ENCODE measurements around the gene SORCS2. TPM values are rescaled to one million over a fixed set of nuclear protein-coding genes. Genes with fewer than 3 reads are reported as not detected.
A peak's percentile ranks its signal among the peaks of the same experiment; 100 is the strongest.
"Not testable (repeated sequence)": the region's sequence is repeated elsewhere in the genome, so short reads cannot be mapped to it uniquely, and the experiment has no call there.

Gene SORCS2
- total RNA-seq, 2 donors from 2014 or later = not detected

DNA sequence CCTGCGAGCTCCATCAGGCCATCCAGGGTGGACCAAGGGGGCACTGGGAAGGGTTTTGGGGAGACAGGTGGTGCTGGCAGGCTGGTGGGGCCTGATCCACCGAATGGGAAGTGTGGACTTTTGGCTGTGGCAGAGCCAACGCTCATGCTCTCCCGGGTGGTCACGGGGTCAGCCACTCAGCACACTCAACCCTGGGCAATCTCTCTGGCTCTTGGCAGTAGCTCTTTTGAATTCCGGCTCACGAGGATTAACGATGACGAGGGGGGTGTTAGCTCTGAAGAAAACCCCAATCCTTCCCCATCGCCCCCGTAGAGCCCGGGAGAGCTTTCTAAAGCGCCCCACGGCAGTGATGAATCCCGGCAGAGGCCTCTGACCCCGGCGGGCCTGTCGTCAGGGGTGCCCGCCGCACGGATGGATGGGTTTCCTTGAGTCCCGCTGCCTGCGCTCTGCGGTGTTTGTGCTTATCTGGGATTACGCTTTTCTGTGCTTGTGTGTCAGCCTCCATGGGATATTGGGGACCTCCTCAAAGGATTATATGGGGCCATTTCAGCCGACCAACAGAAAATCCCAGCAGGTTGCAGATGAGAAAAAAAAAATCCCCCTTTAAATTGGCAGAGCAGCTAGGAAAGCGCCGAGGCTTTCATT, 399.2 kb downstream of the SORCS2 start:
- ATAC-seq = no peak
- DNase-seq = no peak
- H3K9me3 ChIP-seq (ENCODE audit: control insufficient read depth, low read length, poor library complexity, severe bottlenecking) = no peaks in the 10 kb centered on the region
- no peaks in the 10 kb centered on the region for H3K36me3 Mint-ChIP-seq (ENCODE audit: low read depth)
- no peak overlapping the region for H3K4me3 Mint-ChIP-seq
- peaks cover 41% of the 10 kb centered on the region for H3K27me3 Mint-ChIP-seq
- no peaks in the 10 kb centered on the region for H3K4me1 Mint-ChIP-seq
- no peak overlapping the region for H3K27ac Mint-ChIP-seq

DNA sequence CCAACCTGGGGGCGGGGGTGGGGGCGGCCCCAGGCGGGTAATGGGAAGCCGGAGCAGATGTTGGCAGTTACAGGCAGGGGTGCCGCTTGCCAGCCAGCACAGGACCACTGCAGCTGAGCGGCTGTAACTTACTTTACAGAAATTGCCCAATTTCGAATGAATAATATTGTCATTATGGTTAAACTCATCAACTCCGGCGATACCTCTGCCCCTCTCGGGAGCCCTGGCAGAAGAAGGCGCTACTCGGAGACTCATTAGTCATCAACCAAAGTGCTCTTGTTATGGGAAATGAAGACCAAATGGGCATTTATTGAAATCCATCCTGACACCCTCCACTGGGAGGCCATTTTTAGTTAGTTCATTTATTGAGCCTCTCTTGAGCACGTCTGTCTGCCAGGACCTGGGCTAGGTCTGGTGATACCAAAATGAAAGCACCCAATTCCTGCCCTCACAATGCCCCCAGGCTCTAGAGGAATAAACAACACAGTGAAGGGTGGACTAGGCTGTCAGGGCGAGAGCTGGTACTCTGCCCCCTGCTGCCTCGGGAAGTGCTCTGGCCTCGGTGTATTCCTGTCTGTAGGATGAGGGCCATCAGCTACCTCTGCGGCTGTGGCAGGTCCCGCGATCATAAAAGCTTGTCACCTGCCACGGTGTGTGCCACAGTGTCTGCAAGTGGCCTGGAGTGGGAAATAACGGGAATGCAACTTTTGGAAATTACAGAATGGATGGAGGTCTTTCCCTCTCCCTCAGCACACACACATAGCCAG, 401.5 kb downstream of the SORCS2 start:
- H3K4me1 Mint-ChIP-seq = no peaks in the 10 kb centered on the region
- H3K27ac Mint-ChIP-seq = no peak overlapping the region
- no peak for DNase-seq
- peaks cover 48% of the 10 kb centered on the region for H3K27me3 Mint-ChIP-seq
- no peaks in the 10 kb centered on the region for H3K9me3 ChIP-seq (ENCODE audit: control insufficient read depth, low read length, poor library complexity, severe bottlenecking)
- ATAC-seq = no peak
- no peaks in the 10 kb centered on the region for H3K36me3 Mint-ChIP-seq (ENCODE audit: low read depth)
- no peak overlapping the region for H3K4me3 Mint-ChIP-seq

DNA sequence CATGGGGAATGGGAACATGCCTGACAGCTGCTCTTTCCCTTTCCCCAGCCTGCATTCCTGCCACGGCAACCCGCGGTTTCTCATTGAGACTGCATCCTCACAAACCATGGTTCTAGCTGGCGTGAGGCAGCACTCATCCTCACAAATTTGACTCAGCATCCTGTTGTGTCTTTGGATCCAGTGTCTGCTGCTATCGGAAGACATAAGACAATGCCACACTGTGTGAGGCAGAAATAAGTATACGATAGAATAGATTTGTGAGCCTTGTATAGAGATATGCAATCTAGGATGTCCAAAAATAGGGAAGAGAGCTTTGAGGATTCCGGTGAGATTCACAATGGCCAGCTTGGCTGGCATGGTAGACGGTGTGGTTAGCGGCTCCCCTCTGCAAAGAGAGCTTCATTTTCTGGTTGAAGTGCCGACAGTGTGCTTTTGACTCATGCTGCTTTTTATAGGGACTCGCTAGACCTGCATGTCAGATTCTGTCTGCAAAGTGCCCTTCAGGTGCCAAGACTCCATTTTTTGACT, 403.7 kb downstream of the SORCS2 start:
- H3K4me1 Mint-ChIP-seq = no peaks in the 10 kb centered on the region
- H3K36me3 Mint-ChIP-seq (ENCODE audit: low read depth) = no peaks in the 10 kb centered on the region
- no peaks in the 10 kb centered on the region for H3K9me3 ChIP-seq (ENCODE audit: control insufficient read depth, low read length, poor library complexity, severe bottlenecking)
- no peak overlapping the region for H3K4me3 Mint-ChIP-seq
- H3K27ac Mint-ChIP-seq = no peak overlapping the region
- DNase-seq (no peak), ATAC-seq (no peak)
- H3K27me3 Mint-ChIP-seq = peaks cover 33% of the 10 kb centered on the region

DNA sequence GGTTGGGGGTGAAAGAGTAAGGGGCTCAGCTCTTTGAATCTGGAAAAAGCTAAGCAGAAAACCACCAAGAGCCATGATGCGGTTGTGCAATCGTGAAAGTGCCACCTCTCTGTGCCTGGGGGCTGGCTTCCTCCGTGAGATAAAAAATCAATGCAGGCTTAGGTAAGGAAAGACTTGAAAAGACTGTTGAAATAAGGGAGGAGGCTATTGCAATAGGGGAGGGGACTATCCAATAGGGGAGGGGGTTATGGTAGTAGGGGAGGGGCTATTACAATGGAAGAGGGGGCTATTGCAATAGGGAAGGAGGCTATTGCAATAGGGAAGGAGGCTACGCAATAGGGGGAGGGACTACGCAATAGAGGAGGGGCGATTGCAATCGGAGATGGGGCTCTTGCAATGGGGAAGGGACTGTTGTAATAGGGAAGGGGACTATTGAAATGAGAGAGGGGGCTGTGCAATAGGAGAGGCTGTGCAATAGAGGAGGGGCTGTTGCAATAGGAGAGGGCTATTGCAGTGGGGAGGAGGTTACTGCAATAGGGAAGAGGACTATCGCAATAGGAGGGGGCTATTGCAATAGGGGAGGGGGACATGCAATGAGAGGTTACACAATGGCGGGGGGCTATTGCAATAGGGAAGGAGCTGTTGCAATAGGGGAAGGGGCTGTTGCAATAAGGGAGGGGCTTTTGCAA, 404.7 kb downstream of the SORCS2 start:
- no peak overlapping the region for H3K27ac Mint-ChIP-seq
- no peaks in the 10 kb centered on the region for H3K4me1 Mint-ChIP-seq
- H3K9me3 ChIP-seq (ENCODE audit: control insufficient read depth, low read length, poor library complexity, severe bottlenecking) = no peaks in the 10 kb centered on the region
- H3K27me3 Mint-ChIP-seq = peaks cover 29% of the 10 kb centered on the region
- no peak for DNase-seq
- no peak for ATAC-seq
- no peaks in the 10 kb centered on the region for H3K36me3 Mint-ChIP-seq (ENCODE audit: low read depth)
- H3K4me3 Mint-ChIP-seq = no peak overlapping the region

DNA sequence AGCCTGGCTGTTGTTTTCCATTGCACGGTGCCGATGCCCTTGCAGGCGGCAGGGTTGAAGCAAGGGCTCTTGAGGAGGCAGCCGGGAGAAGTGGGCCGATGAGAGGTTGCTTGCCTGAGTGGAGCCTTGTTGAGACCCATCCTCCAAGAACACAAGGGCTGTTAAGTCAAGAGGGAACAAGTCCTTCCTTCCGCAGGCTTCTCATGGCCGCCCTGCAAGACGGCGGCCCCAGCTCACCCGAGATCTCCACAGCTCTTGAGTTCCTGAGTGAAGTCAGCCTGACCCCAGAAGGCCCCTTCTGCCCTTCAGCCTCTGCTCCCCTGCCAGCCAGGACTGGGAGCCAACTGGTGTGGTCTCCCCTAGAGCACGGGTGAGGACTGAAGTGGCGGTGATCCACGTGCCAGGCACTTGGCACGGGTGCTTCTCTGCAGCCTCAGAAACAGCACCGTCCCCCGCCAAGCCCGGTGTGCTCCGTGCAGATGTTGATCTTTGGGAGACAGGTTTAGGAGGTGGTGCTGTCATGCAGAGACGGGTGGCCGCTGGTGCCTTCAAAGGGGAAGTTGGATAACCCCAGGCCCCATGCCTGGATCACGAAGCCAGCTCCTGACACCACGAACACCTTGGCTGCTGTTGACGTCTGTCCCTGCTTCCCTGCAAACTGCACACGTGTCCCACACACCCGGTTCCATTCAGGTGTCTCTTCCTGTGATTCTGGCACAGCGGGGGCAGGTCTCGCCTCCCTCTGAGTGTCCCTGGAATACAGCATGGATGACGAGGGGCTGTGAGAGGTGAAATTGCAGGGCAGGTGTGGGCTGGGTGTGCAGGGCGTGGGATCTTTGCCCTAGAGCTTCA, 406.8 kb downstream of the SORCS2 start:
- ATAC-seq (no peak), DNase-seq (no peak)
- Mint-ChIP-seq H3K4me1 (no peaks in the 10 kb centered on the region), H3K36me3 (ENCODE audit: low read depth) (no peaks in the 10 kb centered on the region), H3K27me3 (peaks cover 29% of the 10 kb centered on the region), H3K27ac (no peak overlapping the region), H3K4me3 (no peak overlapping the region)
- H3K9me3 ChIP-seq (ENCODE audit: control insufficient read depth, low read length, poor library complexity, severe bottlenecking) = no peaks in the 10 kb centered on the region

DNA sequence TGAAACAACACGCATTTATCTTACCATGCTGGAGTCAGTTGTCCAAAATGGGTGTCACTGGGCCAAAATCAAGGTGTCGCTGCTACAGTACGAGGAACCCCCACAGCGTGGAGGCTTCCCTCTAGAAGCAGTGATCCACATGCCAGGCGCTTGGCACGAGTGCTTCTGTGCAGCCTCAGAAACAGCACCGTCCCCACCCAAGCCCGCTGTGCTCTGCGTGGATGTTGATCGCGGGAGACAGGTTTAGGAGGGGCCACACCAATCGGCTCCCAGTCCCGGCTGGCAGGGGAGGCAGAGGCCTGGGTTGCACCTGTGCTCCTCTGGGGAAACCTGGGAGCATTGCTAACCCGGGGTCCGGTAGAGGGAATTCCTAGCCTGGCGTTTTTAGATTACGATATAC, 407.9 kb downstream of the SORCS2 start:
- Mint-ChIP-seq H3K27ac (no peak overlapping the region), H3K36me3 (ENCODE audit: low read depth) (no peaks in the 10 kb centered on the region)

DNA sequence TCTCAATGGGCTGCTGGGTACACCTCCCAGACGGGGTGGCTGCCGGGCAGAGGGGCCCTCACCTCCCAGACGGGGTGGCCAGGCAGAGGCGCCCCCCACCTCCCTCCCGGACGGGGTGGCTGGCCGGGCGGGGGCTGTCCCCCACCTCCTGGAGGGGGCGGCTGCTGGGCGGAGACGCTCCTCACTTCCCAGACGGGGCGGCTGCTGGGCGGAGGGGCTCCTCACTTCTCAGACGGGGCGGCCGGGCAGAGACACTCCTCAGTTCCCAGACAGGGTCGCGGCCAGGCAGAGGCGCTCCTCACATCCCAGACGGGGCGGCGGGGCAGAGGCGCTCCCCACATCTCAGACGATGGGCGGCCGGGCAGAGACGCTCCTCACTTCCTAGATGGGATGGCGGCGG, 409.8 kb downstream of the SORCS2 start:
- H3K4me3 Mint-ChIP-seq; H3K9me3 ChIP-seq (ENCODE audit: control insufficient read depth, low read length, poor library complexity, severe bottlenecking); DNase-seq; H3K27ac Mint-ChIP-seq; H3K36me3 Mint-ChIP-seq (ENCODE audit: low read depth); ATAC-seq; H3K27me3 Mint-ChIP-seq; H3K4me1 Mint-ChIP-seq: not testable (repeated sequence)

More for the DNA sequence above, 407.9 kb downstream of the SORCS2 start:
- H3K4me1 Mint-ChIP-seq = no peaks in the 10 kb centered on the region
- no peak overlapping the region for H3K4me3 Mint-ChIP-seq
- H3K27me3 Mint-ChIP-seq = peaks cover 20% of the 10 kb centered on the region
- ATAC-seq (no peak), DNase-seq (no peak)
- H3K9me3 ChIP-seq (ENCODE audit: control insufficient read depth, low read length, poor library complexity, severe bottlenecking) = no peaks in the 10 kb centered on the region

DNA sequence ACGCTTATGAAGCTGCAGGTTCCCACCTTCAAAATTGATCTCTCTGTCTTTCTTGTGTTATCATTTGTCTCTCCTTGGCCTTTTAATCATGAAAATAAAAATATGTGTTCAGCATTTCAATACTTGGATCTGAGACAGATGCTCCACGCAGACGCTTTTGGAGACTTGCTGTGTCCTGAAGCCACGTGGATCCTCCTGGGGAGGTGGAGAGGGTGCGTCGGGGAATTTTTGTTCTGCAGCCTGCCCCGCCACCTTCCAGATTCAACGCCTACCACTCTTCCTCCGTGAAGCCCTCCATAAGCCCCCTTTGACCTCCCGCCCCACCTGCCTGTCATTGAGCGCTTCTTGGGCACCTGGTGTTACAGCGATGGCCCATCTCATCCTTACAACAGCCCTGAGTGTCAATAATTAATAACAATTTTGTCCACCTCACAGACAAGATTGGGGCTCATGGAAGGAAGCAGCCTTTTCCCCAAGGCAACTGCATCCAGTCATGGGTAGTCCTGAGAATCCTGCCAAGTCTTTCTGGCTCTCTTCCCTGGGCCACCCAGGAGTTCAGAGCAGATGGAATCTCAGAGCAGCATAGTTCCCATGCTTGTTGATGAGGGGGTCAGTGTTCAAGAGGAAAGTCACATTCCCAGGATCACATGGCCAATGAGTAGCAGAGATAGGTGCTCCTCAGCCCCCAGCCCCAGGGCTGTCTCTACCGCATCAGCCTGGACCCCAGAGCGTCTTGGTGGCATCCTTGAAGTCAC, 415.0 kb downstream of the SORCS2 start:
- no peak overlapping the region for H3K4me3 Mint-ChIP-seq
- H3K27me3 Mint-ChIP-seq = peaks cover 23% of the 10 kb centered on the region
- H3K27ac Mint-ChIP-seq = no peak overlapping the region
- DNase-seq = no peak
- no peaks in the 10 kb centered on the region for H3K36me3 Mint-ChIP-seq (ENCODE audit: low read depth)
- H3K9me3 ChIP-seq (ENCODE audit: control insufficient read depth, low read length, poor library complexity, severe bottlenecking) = no peaks in the 10 kb centered on the region
- H3K4me1 Mint-ChIP-seq = no peaks in the 10 kb centered on the region
- ATAC-seq = no peak

DNA sequence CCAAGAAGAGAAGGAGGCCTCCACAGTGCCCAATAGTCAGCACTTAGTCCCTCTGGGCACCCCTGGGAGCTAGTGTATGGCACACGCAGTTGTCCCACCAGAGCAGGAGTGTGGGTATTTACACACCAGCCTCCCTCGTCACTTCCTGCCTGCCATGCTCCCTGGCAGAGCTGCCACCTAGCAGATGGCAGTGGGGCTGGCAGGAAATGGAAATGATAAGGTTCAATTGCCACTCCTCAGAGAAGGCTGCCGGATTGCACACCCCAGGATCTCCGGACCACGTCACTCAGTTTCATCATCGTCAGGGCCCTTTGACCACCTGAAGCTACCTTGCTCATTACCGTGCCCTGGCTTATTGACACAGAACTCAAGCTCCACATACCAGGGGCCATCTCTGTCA, 415.7 kb downstream of the SORCS2 start:
- H3K4me3 Mint-ChIP-seq = no peak overlapping the region
- no peak for ATAC-seq
- H3K27ac Mint-ChIP-seq = no peak overlapping the region
- H3K27me3 Mint-ChIP-seq = peaks cover 23% of the 10 kb centered on the region
- no peaks in the 10 kb centered on the region for H3K36me3 Mint-ChIP-seq (ENCODE audit: low read depth)
- no peak for DNase-seq
- no peaks in the 10 kb centered on the region for H3K9me3 ChIP-seq (ENCODE audit: control insufficient read depth, low read length, poor library complexity, severe bottlenecking)
- H3K4me1 Mint-ChIP-seq = no peaks in the 10 kb centered on the region

DNA sequence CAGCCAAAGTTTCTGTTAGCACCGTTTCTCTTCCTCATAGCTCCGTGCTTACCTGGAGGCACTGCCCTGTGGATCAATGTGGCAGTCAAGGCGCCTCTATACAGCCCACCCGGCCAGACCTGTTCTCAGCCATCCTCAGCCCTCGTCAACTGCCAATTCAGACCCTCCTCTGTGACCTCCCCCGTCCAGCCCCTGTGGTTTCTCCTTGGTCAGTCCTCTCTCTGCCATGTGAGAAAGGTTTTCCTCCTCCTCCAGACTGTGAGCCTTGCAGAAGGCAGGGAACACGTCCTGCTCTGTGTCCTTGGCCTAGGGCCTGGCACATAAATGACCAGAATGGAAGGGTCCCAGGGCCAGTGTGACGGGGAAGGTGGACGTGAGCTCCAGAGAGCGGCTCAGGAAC, 417.0 kb downstream of the SORCS2 start:
- DNase-seq (no peak), ATAC-seq (no peak)
- Mint-ChIP-seq H3K36me3 (ENCODE audit: low read depth) (no peaks in the 10 kb centered on the region), H3K4me3 (no peak overlapping the region), H3K27ac (no peak overlapping the region), H3K27me3 (peaks cover 23% of the 10 kb centered on the region), H3K4me1 (no peaks in the 10 kb centered on the region)
- H3K9me3 ChIP-seq (ENCODE audit: control insufficient read depth, low read length, poor library complexity, severe bottlenecking) = no peaks in the 10 kb centered on the region

DNA sequence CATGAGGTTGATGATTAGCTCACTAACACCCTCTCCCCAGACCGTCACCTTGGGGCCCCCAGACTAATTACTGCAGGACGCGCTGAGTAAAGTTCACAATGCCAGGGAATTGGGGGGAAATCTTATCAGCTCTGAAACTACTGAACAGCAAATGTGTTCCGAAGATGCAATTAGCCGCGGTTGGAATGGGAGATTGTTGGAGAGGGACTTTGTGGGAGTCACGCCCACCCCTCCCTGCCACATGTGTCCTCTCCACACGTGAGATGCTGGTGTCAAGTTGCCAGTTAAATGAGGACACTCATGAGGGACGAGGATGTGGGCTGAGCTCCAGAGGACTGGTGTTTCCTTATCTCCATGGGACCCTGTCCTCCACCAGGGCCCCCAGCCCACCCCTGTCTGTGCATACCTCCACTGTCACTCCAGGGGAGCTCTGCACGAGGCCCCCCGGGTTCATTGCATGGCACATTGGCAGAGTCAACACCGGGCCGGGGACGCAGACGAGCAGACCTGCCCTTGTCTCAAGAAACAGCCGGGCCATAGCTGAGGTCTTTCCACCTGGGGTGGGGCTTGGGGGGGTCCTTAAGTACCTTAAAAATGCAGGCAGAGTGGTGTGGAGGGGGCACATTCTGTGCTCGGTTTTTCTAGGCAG, 417.8 kb downstream of the SORCS2 start:
- H3K27ac Mint-ChIP-seq = no peak overlapping the region
- peak overlapping the region; percentile 25 for H3K4me3 Mint-ChIP-seq

DNA sequence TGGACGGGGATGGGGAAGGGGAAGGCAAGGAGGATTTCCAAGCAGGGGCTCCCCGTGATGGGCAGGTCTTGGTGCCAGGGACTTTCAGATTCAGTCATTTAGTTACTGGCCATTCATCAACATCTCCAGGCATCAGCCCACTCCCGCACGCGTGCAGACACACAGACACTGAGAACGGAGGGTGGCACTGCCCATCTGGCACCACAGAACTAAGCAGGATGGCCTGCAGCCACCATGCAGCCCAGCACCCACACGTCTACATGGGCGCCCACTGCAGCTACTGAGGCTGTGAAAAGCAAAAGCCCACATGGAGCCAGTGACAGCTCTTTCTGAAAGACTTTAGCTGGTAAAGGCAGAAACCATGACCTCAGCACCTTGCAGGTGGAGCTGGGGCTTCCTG, 418.5 kb downstream of the SORCS2 start:
- peaks cover 23% of the 10 kb centered on the region for H3K27me3 Mint-ChIP-seq
- no peak for ATAC-seq
- DNase-seq = no peak
- no peaks in the 10 kb centered on the region for H3K36me3 Mint-ChIP-seq (ENCODE audit: low read depth)
- H3K4me3 Mint-ChIP-seq = no peak overlapping the region
- H3K27ac Mint-ChIP-seq = no peak overlapping the region
- H3K4me1 Mint-ChIP-seq = no peaks in the 10 kb centered on the region
- no peaks in the 10 kb centered on the region for H3K9me3 ChIP-seq (ENCODE audit: control insufficient read depth, low read length, poor library complexity, severe bottlenecking)

More for the DNA sequence above, 417.8 kb downstream of the SORCS2 start:
- Mint-ChIP-seq H3K36me3 (ENCODE audit: low read depth) (no peaks in the 10 kb centered on the region), H3K27me3 (peaks cover 23% of the 10 kb centered on the region), H3K4me1 (no peaks in the 10 kb centered on the region)
- DNase-seq (no peak), ATAC-seq (no peak)
- H3K9me3 ChIP-seq (ENCODE audit: control insufficient read depth, low read length, poor library complexity, severe bottlenecking) = no peaks in the 10 kb centered on the region

Measured in T-helper 17 cell (primary cell).